SIG-M5 treated with dmso at 0.1 percent for 504 hours (cell line): ENCODE results near the gene HNMT.
"Not testable (repeated sequence)": the region's sequence is repeated elsewhere in the genome, so short reads cannot be mapped to it uniquely, and the experiment has no call there.

Source experiments
- DNase-seq: peaks from one replicate; lab custom pipeline; 2025; ENCODE audit not compliant: unreplicated experiment; lab: John Stamatoyannopoulos, UW

HNMT gene

GRCh38 chr2:137964066-137964858 is at the start of gene HNMT:
TSS of gene HNMT (plus strand) at chr2:137964473. CDS start at chr2:137964492, 19 bp downstream.
- DNase-seq = peak; percentile 87

GRCh38 chr2:137921105-137921880 is 43.0 kb upstream of the HNMT start:
- DNase-seq = peak; percentile 32

GRCh38 chr2:137922171-137922570 is 42.1 kb upstream of the HNMT start:
- not testable (repeated sequence) for DNase-seq

GRCh38 chr2:137924019-137924418 is 40.3 kb upstream of the HNMT start:
- DNase-seq = no peak

GRCh38 chr2:137925599-137925998 is 38.7 kb upstream of the HNMT start:
- no peak for DNase-seq

GRCh38 chr2:137927846-137928245 is 36.4 kb upstream of the HNMT start:
- no peak for DNase-seq

- no peak for DNase-seq
Measured at GRCh38 chr2:137928547-137929518, 35.4 kb upstream of the HNMT start.

GRCh38 chr2:137929519-137929916 is 34.8 kb upstream of the HNMT start:
- DNase-seq = no peak

GRCh38 chr2:137930146-137930545 is 34.1 kb upstream of the HNMT start:
- no peak for DNase-seq

GRCh38 chr2:137935591-137935990 is 28.7 kb upstream of the HNMT start:
- no peak for DNase-seq

GRCh38 chr2:137937246-137937645 is 27.0 kb upstream of the HNMT start:
- no peak for DNase-seq

- no peak for DNase-seq
Measured at GRCh38 chr2:137937778-137938177, 26.5 kb upstream of the HNMT start.

GRCh38 chr2:137938204-137938603 is 26.1 kb upstream of the HNMT start:
- no peak for DNase-seq

GRCh38 chr2:137939026-137939425 is 25.2 kb upstream of the HNMT start:
- DNase-seq = no peak

GRCh38 chr2:137940154-137940553 is 24.1 kb upstream of the HNMT start:
- DNase-seq = no peak

- no peak for DNase-seq
Measured at GRCh38 chr2:137942037-137942832, 22.0 kb upstream of the HNMT start.

GRCh38 chr2:137942833-137943677 is 21.2 kb upstream of the HNMT start:
- no peak for DNase-seq

- DNase-seq = no peak
Measured at GRCh38 chr2:137943678-137944347, 20.5 kb upstream of the HNMT start.

GRCh38 chr2:137944714-137945113 is 19.6 kb upstream of the HNMT start:
- no peak for DNase-seq
